ENCODE results near the gene ZBTB17.

- TF ChIP-seq, protein P1, sequence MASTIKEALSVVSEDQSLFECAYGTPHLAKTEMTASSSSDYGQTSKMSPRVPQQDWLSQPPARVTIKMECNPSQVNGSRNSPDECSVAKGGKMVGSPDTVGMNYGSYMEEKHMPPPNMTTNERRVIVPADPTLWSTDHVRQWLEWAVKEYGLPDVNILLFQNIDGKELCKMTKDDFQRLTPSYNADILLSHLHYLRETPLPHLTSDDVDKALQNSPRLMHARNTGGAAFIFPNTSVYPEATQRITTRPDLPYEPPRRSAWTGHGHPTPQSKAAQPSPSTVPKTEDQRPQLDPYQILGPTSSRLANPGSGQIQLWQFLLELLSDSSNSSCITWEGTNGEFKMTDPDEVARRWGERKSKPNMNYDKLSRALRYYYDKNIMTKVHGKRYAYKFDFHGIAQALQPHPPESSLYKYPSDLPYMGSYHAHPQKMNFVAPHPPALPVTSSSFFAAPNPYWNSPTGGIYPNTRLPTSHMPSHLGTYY (CRISPR knock-in tag; IDR thresholded peaks at IDR 0.05), result no peak
- TF ChIP-seq ZNF532 (CRISPR knock-in tag; IDR thresholded peaks at IDR 0.05; ENCODE audit: borderline replicate concordance) (no peak), NR2C2 (CRISPR knock-in tag; IDR thresholded peaks at IDR 0.05) (no peak), CTCF (IDR thresholded peaks at IDR 0.05) (no peak), E2F1 (CRISPR knock-in tag; IDR thresholded peaks at IDR 0.05) (no peak), TCF7 (CRISPR knock-in tag; IDR thresholded peaks at IDR 0.05; ENCODE audit: low read depth) (no peak), ZNF671 (CRISPR knock-in tag; IDR thresholded peaks at IDR 0.05) (no peak), IRF2 (CRISPR knock-in tag; IDR thresholded peaks at IDR 0.05; ENCODE audit: borderline replicate concordance, low read depth) (no peak), OVOL2 (CRISPR knock-in tag; IDR thresholded peaks at IDR 0.05; ENCODE audit: borderline replicate concordance) (no peak), CBFB (CRISPR knock-in tag; IDR thresholded peaks at IDR 0.05; ENCODE audit: low read depth) (no peak)
- TF ChIP-seq, protein P2, sequence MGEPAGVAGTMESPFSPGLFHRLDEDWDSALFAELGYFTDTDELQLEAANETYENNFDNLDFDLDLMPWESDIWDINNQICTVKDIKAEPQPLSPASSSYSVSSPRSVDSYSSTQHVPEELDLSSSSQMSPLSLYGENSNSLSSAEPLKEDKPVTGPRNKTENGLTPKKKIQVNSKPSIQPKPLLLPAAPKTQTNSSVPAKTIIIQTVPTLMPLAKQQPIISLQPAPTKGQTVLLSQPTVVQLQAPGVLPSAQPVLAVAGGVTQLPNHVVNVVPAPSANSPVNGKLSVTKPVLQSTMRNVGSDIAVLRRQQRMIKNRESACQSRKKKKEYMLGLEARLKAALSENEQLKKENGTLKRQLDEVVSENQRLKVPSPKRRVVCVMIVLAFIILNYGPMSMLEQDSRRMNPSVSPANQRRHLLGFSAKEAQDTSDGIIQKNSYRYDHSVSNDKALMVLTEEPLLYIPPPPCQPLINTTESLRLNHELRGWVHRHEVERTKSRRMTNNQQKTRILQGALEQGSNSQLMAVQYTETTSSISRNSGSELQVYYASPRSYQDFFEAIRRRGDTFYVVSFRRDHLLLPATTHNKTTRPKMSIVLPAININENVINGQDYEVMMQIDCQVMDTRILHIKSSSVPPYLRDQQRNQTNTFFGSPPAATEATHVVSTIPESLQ (CRISPR knock-in tag; IDR thresholded peaks at IDR 0.05), result no peak
- TF ChIP-seq, protein P3, sequence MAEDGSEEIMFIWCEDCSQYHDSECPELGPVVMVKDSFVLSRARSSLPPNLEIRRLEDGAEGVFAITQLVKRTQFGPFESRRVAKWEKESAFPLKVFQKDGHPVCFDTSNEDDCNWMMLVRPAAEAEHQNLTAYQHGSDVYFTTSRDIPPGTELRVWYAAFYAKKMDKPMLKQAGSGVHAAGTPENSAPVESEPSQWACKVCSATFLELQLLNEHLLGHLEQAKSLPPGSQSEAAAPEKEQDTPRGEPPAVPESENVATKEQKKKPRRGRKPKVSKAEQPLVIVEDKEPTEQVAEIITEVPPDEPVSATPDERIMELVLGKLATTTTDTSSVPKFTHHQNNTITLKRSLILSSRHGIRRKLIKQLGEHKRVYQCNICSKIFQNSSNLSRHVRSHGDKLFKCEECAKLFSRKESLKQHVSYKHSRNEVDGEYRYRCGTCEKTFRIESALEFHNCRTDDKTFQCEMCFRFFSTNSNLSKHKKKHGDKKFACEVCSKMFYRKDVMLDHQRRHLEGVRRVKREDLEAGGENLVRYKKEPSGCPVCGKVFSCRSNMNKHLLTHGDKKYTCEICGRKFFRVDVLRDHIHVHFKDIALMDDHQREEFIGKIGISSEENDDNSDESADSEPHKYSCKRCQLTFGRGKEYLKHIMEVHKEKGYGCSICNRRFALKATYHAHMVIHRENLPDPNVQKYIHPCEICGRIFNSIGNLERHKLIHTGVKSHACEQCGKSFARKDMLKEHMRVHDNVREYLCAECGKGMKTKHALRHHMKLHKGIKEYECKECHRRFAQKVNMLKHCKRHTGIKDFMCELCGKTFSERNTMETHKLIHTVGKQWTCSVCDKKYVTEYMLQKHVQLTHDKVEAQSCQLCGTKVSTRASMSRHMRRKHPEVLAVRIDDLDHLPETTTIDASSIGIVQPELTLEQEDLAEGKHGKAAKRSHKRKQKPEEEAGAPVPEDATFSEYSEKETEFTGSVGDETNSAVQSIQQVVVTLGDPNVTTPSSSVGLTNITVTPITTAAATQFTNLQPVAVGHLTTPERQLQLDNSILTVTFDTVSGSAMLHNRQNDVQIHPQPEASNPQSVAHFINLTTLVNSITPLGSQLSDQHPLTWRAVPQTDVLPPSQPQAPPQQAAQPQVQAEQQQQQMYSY (CRISPR knock-in tag; IDR thresholded peaks at IDR 0.05), result no peak
These were observed 21.9 kb upstream of the ZBTB17 start for GRCh38 chr1:15997637-15998280.

All from WTC11 (cell line).